Gastrocnemius medialis (tissue), 4 donors: ENCODE results near the gene ANAPC16. TPM values are rescaled to one million over a fixed set of nuclear protein-coding genes. Genes with fewer than 3 reads are reported as not detected.
A peak's percentile ranks its signal among the peaks of the same experiment; 100 is the strongest.
"Not testable (repeated sequence)": the region's sequence is repeated elsewhere in the genome, so short reads cannot be mapped to it uniquely, and the experiment has no call there.

Source experiments
- ATAC-seq, 2 donors: fragments of 150-250 bp; one replicate each; pipeline ENCODE4 v1.9.1; 2016
- DNase-seq, 2 donors: peaks; one replicate each; pipeline ENCODE4 v3.0.0-alpha.2; 2019
- H3K27ac ChIP-seq, 4 donors: fragments of 200-600 bp; sonication (generic); 1 replicate in 1 of 4; 2 replicates in 3 of 4; pipeline ENCODE4 v1.5.1; 2016 to 2018; ENCODE audit warnings: mild to moderate bottlenecking in 2 of 4, moderate library complexity in 1 of 4
- H3K27me3 ChIP-seq, 3 donors: fragments of 200-600 bp; sonication (generic) in 2 of 3; 1 replicate in 1 of 3; 2 replicates in 2 of 3; pipeline versions ENCODE4 v1.5.1 to v1.6.0; 2016 to 2019; ENCODE audit warnings: mild to moderate bottlenecking in 1 of 3, moderate library complexity in 1 of 3
- H3K36me3 ChIP-seq, 2 donors: fragments of 200-600 bp; sonication (generic) in 1 of 2; one replicate each; pipeline ENCODE4 v1.5.1; 2017 to 2018
- H3K4me1 ChIP-seq, 2 donors: fragments of 200-600 bp; sonication (generic) in 1 of 2; one replicate each; pipeline ENCODE4 v1.5.1; 2016 to 2017; ENCODE audit warnings: mild to moderate bottlenecking in 2 of 2
- H3K4me3 ChIP-seq, 4 donors: fragments of 200-600 bp; sonication (generic) in 3 of 4; 1 replicate in 1 of 4; 2 replicates in 3 of 4; pipeline ENCODE4 v1.5.1; 2016 to 2019; ENCODE audit warnings: mild to moderate bottlenecking in 2 of 4
- H3K9me3 ChIP-seq, 3 donors: fragments of 200-600 bp; sonication (generic) in 2 of 3; 1 replicate in 1 of 3; 2 replicates in 2 of 3; pipeline ENCODE4 v1.5.1; 2016 to 2019
- CTCF ChIP-seq, 5 experiments: fragments of 450-650 bp in 3 of 5; fragments of 200-600 bp in 2 of 5; sonication (generic) in 2 of 5; IDR thresholded peaks in 4 of 5; conservative IDR thresholded peaks in 1 of 5; 1 replicate in 4 of 5; 2 replicates in 1 of 5; pipeline ENCODE4 v1.5.1; 2016 to 2019; ENCODE audit warnings: antibody characterized with exemption in 5 of 5, mild to moderate bottlenecking in 3 of 5, moderate library complexity in 3 of 5
- POLR2A ChIP-seq, 2 donors: fragments of 450-650 bp; IDR thresholded peaks; one replicate each; pipeline ENCODE4 v1.6.1; 2017; ENCODE audit warnings: antibody characterized with exemption in 2 of 2, mild to moderate bottlenecking in 2 of 2, moderate library complexity in 2 of 2
- in situ Hi-C, 4 donors: fragments of 200-750 bp; cut with MboI; loops; one replicate each; pipeline versions ENCODE4 v1.15.0 to v1.8.0; 2017; ENCODE audit warnings: low sequenced_read_pairs in 4 of 4
- intact Hi-C: fragments of 100-400 bp; cut with DNase I; formaldehyde crosslinking; loops from one replicate; pipeline ENCODE4 v1.15.1; 2023; ENCODE audit warnings: low total_unique reads
- total RNA-seq, 4 donors: library from RNA; depleted of rRNA; stranded (reverse); fragments of >200 nt; gene quantifications; one replicate each; pipeline versions ENCODE4 v1.1.0 to v1.2.3, GENCODE V29; 2016

ANAPC16 gene
- total RNA-seq, 4 donors from 2014 or later, result 70.9 to 168 (median 105) TPM

GRCh38 chr10:72248468-72249151, 32.8 kb downstream of the ANAPC16 start:
- ATAC-seq, result peak; percentile 85 to 87
- no peaks in the 10 kb centered on the region for H3K27me3 ChIP-seq
- H3K4me1 ChIP-seq, result peaks cover 81 to 98% of the 10 kb centered on the region in 2 donors
- intact Hi-C loops (loop anchor here (1.0 kb wide), 2 partner anchors 25 kb away; partner anchors contain the start of gene DDIT4), in situ Hi-C loops (loop anchor here in 1 of 4 donors (25.0 kb wide), 1 partner anchor 386 kb away; the partner anchor contains the start of gene PSAP)
- peak; percentile 91 to 94 for DNase-seq
- H3K27ac ChIP-seq, result peak overlapping the region; percentile 94 to 99 (median 98)
- H3K4me3 ChIP-seq, result peak overlapping the region; percentile 18 to 37 (median 34)
- TF ChIP-seq POLR2A (IDR thresholded peaks at IDR 0.05), result peak; percentile 77 to 87
- TF ChIP-seq CTCF (IDR thresholded peaks at IDR 0.05 in 4 of 5, conservative IDR thresholded peaks at IDR 0.05 in 1 of 5), result no peak
- H3K36me3 ChIP-seq, result no peaks in the 10 kb centered on the region
- H3K9me3 ChIP-seq, result no peaks in the 10 kb centered on the region

- peak overlapping the region in 2 of 4 donors; percentile 15 to 34 for H3K4me3 ChIP-seq
- peaks cover 81 to 98% of the 10 kb centered on the region in 2 donors for H3K4me1 ChIP-seq
- H3K36me3 ChIP-seq, ATAC-seq, H3K9me3 ChIP-seq, H3K27me3 ChIP-seq, DNase-seq: not testable (repeated sequence)
- H3K27ac ChIP-seq, result peak overlapping the region; percentile 94 to 99 (median 98)
- in situ Hi-C loops, result loop anchor here in 1 of 4 donors (25.0 kb wide), 1 partner anchor 387 kb away; the partner anchor contains the start of gene PSAP
- intact Hi-C loops, result loop anchor here (1.0 kb wide), 1 partner anchor 24 kb away; the partner anchor contains the start of gene DDIT4
Measured at GRCh38 chr10:72249176-72249862, 33.5 kb downstream of the ANAPC16 start.

- H3K4me3 ChIP-seq, result no peak overlapping the region
- peak; percentile 42 to 53 for ATAC-seq
Measured at GRCh38 chr10:72250666-72251065, 34.9 kb downstream of the ANAPC16 start.

GRCh38 chr10:72251635-72252034, 35.8 kb downstream of the ANAPC16 start:
- no peaks in the 10 kb centered on the region for H3K36me3 ChIP-seq
- no peaks in the 10 kb centered on the region for H3K27me3 ChIP-seq
- H3K4me1 ChIP-seq, result peaks cover 82 to 97% of the 10 kb centered on the region in 2 donors
- no peak overlapping the region for H3K4me3 ChIP-seq
- H3K27ac ChIP-seq, result peak overlapping the region; percentile 94 to 99 (median 98)
- in situ Hi-C loops (no loop called here), intact Hi-C loops (no loop called here)
- DNase-seq (no peak), ATAC-seq (no peak)
- no peaks in the 10 kb centered on the region for H3K9me3 ChIP-seq
- TF ChIP-seq POLR2A (IDR thresholded peaks at IDR 0.05) (no peak), CTCF (IDR thresholded peaks at IDR 0.05 in 4 of 5, conservative IDR thresholded peaks at IDR 0.05 in 1 of 5) (no peak)

More at GRCh38 chr10:72250666-72251065, 34.9 kb downstream of the ANAPC16 start:
- intact Hi-C loops (no loop called here), in situ Hi-C loops (no loop called here)
- Histone ChIP-seq H3K9me3 (no peaks in the 10 kb centered on the region), H3K27ac (peak overlapping the region; percentile 94 to 99 (median 98)), H3K27me3 (no peaks in the 10 kb centered on the region), H3K4me1 (peaks cover 80 to 97% of the 10 kb centered on the region in 2 donors), H3K36me3 (no peaks in the 10 kb centered on the region)
- peak; percentile 80 to 89 for DNase-seq
- TF ChIP-seq CTCF (IDR thresholded peaks at IDR 0.05 in 4 of 5, conservative IDR thresholded peaks at IDR 0.05 in 1 of 5) (no peak), POLR2A (IDR thresholded peaks at IDR 0.05) (peak in 1 of 2 donors; percentile 56)

GRCh38 chr10:72252972-72253371, 37.2 kb downstream of the ANAPC16 start:
- H3K27ac ChIP-seq, result peak overlapping the region; percentile 94 to 99 (median 98)
- no peaks in the 10 kb centered on the region for H3K9me3 ChIP-seq
- intact Hi-C loops, result no loop called here
- peaks cover 78 to 97% of the 10 kb centered on the region in 2 donors for H3K4me1 ChIP-seq
- no peak for TF ChIP-seq CTCF (IDR thresholded peaks at IDR 0.05 in 4 of 5, conservative IDR thresholded peaks at IDR 0.05 in 1 of 5)
- TF ChIP-seq POLR2A (IDR thresholded peaks at IDR 0.05), result no peak
- in situ Hi-C loops, result no loop called here
- H3K27me3 ChIP-seq, result no peaks in the 10 kb centered on the region
- no peaks in the 10 kb centered on the region for H3K36me3 ChIP-seq
- DNase-seq (no peak), ATAC-seq (no peak)
- no peak overlapping the region for H3K4me3 ChIP-seq
